HG02840 (cell line): ENCODE results near the gene NR4A1.

Experiments
- ATAC-seq: cut with Tn5 transposase; IDR thresholded peaks from one replicate; pipeline ENCODE4 v1.9.1; 2021; ENCODE audit warnings: mild to moderate bottlenecking, moderate library complexity, moderate number of reproducible peaks; ENCODE audit not compliant: unreplicated experiment, low FRiP score

NR4A1 gene

GRCh38 chr12:52073531-52074381 lies 22.5 kb downstream of the NR4A1 start:
- no peak for ATAC-seq

DNA sequence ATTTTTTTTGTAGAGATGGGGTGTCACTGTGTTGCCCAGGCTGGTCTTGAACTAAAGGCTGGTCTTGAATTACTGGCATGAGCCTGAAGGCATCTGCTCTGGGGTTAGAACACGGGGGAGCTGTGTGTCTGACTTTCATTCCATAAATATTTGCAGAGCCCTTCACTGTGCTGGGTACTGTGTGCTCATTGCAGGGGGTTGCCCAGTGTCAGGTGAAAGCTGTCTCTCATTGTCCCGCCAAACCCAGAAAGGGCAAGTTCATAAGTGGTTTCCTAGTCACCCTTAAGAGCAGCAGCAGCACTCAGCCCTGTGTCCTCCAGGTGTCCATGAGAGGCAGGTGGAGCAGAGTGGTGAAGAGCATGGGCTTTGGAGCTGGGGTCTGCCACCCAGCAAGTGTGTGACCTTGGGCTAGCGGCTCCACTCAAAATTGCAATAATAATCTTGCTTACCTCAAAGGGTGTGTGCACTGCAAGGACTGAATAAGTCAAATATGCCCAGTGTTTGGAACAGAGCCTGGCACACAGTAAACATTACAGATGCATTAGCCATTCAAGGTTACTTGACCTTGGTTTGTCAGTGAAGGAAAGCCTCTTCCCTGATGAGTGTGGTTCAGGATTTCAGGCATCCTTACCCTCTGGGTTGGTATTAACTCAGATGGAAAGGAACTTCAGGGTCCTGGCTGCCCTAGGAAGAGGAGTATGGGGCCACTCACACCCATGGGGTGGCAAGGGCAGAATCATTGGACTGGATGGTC lies 23.9 kb downstream of the NR4A1 start:
- ATAC-seq, result no peak

DNA sequence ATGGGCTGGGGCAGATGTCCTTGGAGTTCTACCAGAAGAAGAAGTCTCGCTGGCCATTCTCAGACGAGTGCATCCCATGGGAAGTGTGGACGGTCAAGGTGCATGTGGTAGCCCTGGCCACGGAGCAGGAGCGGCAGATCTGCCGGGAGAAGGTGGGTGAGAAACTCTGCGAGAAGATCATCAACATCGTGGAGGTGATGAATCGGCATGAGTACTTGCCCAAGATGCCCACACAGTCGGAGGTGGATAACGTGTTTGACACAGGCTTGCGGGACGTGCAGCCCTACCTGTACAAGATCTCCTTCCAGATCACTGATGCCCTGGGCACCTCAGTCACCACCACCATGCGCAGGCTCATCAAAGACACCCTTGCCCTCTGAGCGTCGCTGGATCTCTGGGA lies 25.6 kb downstream of the NR4A1 start:
- ATAC-seq, result no peak

- no peak for ATAC-seq
Measured at GRCh38 chr12:52078276-52078675, 27.0 kb downstream of the NR4A1 start.

DNA sequence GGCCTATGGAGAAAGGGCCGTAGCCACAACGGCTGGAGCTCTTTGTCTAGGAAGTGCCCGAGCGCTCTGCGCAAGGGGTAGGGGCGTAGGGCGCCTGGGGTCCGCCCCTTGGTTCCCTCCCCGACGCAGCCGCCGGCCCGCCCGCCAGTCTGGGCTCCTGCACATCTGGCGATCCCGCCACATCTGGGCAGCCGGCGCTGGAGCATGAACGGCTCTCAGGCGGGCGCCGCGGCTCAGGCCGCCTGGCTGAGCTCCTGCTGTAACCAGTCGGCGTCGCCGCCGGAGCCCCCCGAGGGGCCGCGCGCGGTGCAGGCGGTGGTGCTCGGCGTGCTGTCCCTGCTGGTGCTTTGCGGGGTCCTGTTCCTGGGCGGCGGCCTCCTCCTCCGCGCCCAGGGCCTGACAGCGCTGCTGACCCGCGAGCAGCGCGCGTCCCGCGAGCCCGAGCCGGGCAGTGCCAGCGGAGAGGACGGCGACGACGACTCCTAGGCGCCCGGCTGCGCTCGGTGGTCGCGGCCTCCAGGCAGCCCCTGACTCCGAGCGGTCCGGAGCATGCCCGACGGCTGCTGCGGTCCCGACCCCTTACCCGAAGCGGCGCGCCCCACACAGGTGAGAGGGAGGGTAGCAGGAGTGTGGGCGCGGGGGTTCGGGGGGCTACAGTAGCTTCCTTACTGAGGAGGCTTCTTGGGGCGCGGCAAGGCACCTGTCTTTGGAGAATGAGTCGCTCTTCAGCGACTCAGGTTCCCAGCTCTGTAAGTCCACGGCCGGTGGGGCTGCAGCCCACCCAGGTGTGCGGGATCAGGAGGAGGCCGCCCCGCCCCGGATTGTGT lies 28.5 kb downstream of the NR4A1 start, which contains the start of gene SMIM41:
Gene SMIM41, plus strand, starts transcription at position 129 of the 827 bp plus-strand sequence. Its CDS starts 76 bp downstream, at position 205.
- ATAC-seq, result no peak

DNA sequence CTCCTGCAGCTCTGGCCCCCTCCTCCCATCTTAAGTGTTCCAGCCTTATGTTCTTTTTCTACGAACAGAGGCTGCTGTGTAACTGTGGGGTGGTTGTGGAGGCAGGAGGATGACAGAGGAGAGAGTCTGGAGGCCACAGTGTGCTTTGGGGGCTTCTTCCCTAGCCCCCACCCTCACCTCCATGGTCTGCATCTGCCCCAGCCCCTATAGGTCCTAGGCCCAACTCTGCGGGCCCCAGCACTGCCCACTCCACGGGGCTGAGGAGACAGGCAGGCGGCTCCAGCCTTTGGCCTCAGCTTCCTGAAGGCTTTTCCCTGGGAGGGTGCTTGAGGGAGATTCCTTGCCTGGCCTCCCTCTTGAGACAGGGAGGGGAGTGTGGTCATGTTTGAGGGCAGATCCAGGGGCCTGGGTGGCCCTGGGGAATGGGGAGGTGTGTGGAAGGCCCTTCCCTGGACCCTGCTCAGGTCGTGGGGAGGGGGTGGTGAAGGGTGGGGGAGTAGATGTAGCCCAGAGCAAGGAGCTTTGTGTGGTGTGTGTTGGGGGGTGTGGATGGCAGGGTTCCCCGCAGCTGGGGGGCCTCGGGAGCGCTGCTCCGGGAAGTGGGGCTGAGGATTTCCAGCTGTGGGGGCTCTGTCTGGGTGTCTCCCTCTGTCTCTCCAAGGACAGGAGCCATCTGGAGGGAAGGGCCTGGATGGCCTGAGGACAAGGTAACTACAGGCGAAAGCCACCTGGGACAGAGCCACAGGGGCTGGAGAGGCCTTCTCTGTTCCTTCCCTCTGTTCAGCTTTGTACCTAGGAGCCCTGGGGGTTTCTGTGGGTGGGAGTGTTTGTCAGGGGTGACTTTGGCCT lies 29.4 kb downstream of the NR4A1 start:
- ATAC-seq, result no peak

GRCh38 chr12:52081263-52081733 lies 30.1 kb downstream of the NR4A1 start:
- ATAC-seq, result peak; percentile 49

- no peak for ATAC-seq
Measured at GRCh38 chr12:52082026-52082668, 30.9 kb downstream of the NR4A1 start.

DNA sequence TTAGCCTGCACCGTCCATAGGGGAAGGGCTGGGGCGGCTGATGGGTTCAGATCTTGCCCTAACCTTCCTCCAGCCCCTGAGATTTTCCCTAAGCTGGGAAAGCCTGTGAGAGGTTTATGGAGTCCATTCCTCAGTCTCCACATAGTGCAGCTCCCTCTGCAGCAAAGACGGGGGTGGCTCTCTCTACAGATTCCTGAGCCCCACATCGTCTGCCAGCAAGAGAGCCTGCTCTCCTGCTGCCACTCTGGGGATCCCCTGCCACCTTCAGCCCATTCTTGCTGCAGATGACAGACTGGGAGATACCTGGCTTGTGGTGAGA lies 31.4 kb downstream of the NR4A1 start:
- ATAC-seq, result no peak

DNA sequence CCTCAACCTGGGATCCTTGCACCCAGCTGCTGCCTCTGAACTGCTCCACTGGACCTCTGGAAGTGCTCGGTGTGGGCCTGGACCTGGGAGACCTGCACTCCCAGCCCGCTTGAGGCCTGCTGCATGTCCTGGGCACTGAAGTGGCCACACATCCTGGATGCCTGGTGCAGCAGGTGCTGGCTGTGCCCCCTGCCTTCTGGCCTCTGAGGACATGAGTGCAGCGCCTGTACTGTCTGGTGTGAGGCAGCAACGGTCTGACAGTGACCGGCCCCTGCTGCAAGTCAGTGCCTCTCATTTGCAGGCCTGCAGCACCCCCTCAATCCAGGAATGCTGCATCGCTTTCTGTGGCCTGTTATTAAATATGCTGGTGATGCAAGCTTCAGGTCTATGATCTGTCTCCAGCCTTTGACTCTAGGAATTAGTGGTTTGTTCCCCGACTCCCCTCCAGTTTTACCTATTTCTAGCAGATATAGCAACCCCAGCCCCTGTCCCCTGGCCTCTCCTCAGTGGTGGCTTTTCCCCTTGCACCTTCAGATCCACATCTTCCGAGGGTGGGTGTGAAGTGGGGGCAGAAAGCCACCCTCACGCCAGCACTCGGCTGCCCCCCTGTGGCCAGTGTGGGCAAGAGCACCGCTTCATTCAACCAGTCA lies 31.9 kb downstream of the NR4A1 start:
- no peak for ATAC-seq

GRCh38 chr12:52083638-52083996 lies 32.4 kb downstream of the NR4A1 start:
- ATAC-seq, result no peak

GRCh38 chr12:52084491-52085231 lies 33.4 kb downstream of the NR4A1 start:
- ATAC-seq, result no peak

DNA sequence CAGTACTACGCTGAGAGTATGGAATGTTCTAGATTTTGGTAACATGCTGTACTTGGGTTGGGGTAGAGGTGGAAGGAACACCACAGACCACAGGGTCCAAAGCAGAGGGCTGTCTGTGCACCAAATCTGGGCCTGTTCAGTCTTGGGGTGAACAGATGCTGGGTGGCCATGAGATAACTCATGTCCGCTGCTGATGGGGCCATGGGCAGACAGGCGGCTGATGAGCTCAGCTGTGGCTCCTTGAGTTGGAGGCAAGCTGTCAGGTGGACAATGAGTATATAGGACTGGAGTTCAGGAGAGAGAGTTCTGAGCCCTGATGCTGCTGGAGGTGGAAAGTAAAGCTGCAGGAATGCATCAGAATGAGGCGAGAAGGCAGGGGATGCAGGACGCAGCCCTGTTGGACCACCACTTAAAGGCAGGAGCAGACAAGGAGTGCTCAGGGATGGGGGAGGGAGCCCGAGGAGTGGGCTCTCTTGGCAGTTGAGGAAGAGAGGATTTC lies 34.5 kb downstream of the NR4A1 start:
- ATAC-seq, result no peak

DNA sequence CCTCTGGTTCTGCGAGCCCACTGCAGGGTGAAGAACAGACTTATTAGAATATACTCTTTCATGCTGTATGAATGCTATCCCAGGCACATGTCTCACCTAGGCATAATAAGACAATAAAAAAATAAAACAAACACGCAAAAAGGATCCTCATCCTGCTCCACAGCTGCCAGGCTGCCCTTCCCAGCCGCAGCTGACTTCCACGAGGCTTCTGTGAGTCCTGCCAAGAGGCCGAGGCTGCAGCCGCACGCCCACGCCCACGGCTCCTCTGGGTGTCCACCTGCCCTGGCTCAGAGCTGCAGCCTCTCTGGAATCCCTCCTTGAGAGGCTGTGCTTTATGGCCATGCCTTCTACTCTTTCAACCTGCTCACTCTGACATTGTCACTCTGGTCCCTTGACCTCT lies 35.1 kb downstream of the NR4A1 start:
- ATAC-seq, result no peak

DNA sequence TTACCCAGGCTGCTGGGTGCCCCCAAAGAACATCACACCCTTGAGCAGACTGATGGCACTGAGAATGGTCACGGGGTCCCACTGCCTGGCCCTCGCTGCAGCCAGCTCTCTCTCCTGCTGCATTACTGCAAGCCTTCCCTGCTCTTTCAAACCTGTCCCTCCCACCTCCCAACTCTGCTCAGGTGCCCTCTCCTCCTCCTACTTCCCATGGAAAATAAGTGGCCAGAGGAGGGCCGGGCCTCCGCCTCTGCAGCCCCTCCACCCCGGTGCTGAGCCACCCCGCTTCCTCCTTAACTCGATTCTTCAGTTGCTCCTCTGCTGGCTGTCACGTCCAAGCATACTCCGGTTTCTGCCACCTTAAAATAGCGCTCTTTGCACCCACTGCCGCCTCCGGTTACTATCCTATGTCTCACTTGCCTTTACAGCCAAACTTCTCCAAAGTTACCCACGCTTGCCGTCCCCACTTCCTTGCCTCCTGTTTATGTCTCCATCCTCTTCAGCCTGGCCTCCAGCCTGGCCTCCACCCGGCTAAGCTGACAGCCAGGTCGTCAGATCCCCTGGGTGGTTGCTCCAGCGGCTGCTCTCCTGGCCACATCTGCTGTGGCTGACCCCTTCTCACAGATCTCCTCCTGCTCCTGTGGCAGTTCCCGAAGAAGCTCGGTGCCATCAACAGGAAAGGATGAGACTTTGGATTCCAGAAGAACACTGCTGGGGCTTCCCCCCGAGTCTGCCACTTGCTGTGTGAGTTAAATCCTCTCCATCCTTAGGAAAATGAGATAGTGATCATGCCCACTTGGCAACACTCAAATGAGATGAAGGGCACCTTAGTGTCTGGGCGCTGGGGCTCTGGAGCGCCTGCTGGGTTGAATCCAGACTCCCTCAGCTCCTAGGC lies 35.9 kb downstream of the NR4A1 start:
- ATAC-seq, result no peak

DNA sequence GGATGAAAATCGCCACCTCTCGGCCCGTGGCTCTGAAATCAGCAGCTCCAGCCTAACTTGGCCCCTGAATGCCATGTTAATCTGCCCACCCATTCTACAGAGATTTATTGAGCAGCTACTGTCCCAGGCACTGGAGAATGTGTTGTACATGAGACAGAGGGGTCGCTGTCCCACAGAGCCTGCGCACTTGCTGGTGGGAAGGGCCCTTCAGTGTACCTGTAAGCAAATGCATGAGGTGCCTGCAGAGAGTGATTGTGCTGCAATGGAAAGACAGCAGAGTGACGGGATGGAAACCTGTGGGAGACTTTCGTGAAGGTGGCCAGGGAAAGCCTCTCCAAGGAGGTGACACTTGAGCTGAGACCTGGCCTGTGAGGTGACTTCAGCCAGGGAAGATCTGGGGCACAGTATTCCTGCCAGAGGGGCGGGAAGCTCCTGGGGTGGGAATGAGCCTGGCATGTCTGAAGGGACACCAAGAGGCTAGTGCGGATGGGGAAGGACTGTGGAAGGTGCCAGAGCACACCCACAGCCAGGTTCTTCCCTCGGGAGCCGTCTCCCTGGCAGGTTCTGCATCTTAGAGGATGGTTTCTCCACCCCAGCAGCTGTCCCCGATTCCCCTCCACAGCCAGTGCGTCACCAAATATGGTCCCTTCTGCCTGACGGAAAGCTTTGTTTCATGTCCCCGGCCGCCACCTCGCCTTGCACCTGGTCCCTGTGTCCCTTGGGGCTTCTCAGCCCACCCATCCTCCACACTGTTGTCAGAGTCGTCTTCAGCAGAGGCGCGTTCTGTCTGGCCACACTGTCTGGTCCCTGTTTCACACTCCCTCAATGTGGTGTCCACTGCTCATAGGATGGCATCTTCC lies 36.9 kb downstream of the NR4A1 start:
- no peak for ATAC-seq
